Measurements from ENCODE around the gene SNX9. TPM values are rescaled to one million over a fixed set of nuclear protein-coding genes. Genes with fewer than 3 reads are reported as not detected.

The SNX9 gene
- total and polyA plus RNA-seq, 7 donors: 18.4 to 30.7 (median 26.5) TPM

DNA sequence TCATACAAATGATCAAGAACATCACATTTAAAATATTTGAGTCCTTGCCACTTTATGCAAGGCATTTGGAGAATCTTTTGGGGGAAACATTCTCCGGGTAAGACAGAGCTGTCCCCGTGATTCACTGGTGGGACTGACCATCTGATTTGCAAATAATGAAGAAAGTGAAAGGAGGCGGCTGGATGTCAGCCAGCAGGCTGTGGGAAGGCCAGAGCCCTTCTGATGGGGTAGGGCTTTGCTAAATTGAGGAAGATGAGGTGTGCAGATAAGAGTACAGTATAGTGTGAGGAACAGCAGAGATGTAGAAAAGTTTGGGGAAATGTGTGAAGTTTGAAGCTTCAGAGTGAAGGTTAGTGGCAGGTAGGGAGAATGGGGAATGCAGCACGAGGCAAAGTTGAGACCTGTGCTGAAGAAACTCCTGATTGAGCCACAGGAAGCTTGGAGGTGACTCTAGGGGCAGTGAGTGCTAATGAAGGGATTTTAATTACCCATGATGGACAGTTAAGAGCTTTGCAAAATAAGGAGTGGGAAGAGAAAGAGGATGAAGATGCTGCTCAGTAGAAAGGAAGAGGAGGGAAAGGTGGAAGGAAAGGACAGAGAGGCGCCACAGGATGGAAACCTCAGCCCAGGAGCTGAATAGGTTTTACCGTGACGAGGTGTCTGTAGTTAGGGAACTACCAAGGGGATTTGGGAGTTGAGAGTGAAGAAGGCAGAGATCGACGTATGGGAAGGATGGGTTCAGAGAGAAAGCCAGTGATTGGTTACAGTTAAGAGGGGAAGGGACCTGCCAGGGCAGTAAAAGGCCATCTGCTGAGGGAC is 68.7 kb downstream of the SNX9 start:
- Histone ChIP-seq H3K4me3 (no peak overlapping the region), H3K36me3 (ENCODE audit: insufficient read depth in 1 of 2, low read depth in 1 of 2) (peaks cover 3 to 50% of the 10 kb centered on the region in 2 donors), H3K27ac (no peak overlapping the region), H3K4me1 (no peaks in the 10 kb centered on the region), H3K27me3 (ENCODE audit: insufficient read depth in 3 of 3, low read length in 2 of 3) (no peaks in the 10 kb centered on the region), H3K9me3 (no peaks in the 10 kb centered on the region)
- DNase-seq (no peak), ATAC-seq (no peak)
- TF ChIP-seq CTCF (IDR thresholded peaks at IDR 0.05): no peak
- intact Hi-C loops (cut with DNase I): no loop called here
- WGBS, 3 donors: 87 to 88% (median 88%) methylated on average over 9 of the region's 9 CpGs

GRCh38 chr6:157892363-157892877 is 69.4 kb downstream of the SNX9 start:
- Histone ChIP-seq H3K4me3 (no peak overlapping the region), H3K36me3 (ENCODE audit: insufficient read depth in 1 of 2, low read depth in 1 of 2) (peaks cover 3 to 51% of the 10 kb centered on the region in 2 donors), H3K27me3 (ENCODE audit: insufficient read depth in 3 of 3, low read length in 2 of 3) (no peaks in the 10 kb centered on the region), H3K4me1 (no peaks in the 10 kb centered on the region), H3K9me3 (no peaks in the 10 kb centered on the region), H3K27ac (no peak overlapping the region)
- DNase-seq (no peak), ATAC-seq (no peak)
- WGBS, 3 donors: 91 to 94% (median 92%) methylated on average over 5 of the region's 5 CpGs
- TF ChIP-seq CTCF (IDR thresholded peaks at IDR 0.05): no peak
- intact Hi-C loops (cut with DNase I): no loop called here

- 90 to 98% (median 92%) methylated on average over 4 of the region's 4 CpGs for WGBS, 3 donors
- intact Hi-C loops (cut with DNase I): no loop called here
Measured at GRCh38 chr6:157893238-157893637, 70.2 kb downstream of the SNX9 start.

DNA sequence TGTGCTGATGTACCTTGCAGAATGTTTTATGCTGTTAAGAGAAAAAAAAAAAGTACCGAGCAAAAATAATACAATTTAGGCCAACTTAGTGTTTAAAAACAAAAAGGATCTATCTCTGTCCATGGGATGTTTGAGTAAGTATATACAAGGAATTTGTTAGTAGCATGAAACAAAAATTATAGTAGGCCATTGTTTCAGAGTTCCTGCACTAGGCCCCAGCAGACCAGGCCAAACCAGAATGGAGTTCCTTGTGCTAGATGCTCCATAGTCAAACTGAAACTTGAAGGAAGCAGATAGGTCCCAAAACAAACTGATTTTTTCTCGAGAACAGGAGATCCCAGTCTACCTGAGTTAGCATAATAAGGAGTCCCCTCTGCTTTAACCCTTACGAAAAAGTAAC is 72.5 kb downstream of the SNX9 start:
- DNase-seq (no peak), ATAC-seq (no peak)
- H3K27ac ChIP-seq: no peak overlapping the region
- no peaks in the 10 kb centered on the region for H3K4me1 ChIP-seq
- H3K9me3 ChIP-seq: no peaks in the 10 kb centered on the region
- no peak overlapping the region for H3K4me3 ChIP-seq
- WGBS, 3 donors: 91 to 95% (median 94%) methylated on average over 3 of the region's 3 CpGs
- no peak for TF ChIP-seq CTCF (IDR thresholded peaks at IDR 0.05)
- peaks cover 6 to 60% of the 10 kb centered on the region in 2 donors for H3K36me3 ChIP-seq (ENCODE audit: insufficient read depth in 1 of 2, low read depth in 1 of 2)
- intact Hi-C loops (cut with DNase I): no loop called here
- no peaks in the 10 kb centered on the region for H3K27me3 ChIP-seq (ENCODE audit: insufficient read depth in 3 of 3, low read length in 2 of 3)

More at GRCh38 chr6:157893238-157893637, 70.2 kb downstream of the SNX9 start:
- no peaks in the 10 kb centered on the region for H3K9me3 ChIP-seq
- H3K4me3 ChIP-seq: no peak overlapping the region
- H3K27ac ChIP-seq: no peak overlapping the region
- H3K27me3 ChIP-seq (ENCODE audit: insufficient read depth in 3 of 3, low read length in 2 of 3): no peaks in the 10 kb centered on the region
- H3K4me1 ChIP-seq: no peaks in the 10 kb centered on the region
- TF ChIP-seq CTCF (IDR thresholded peaks at IDR 0.05): no peak
- DNase-seq (no peak), ATAC-seq (no peak)
- H3K36me3 ChIP-seq (ENCODE audit: insufficient read depth in 1 of 2, low read depth in 1 of 2): peaks cover 6 to 52% of the 10 kb centered on the region in 2 donors

All from psoas muscle (tissue), 8 donors.